Activated CD4-positive, alpha-beta T cell treated with anti-CD3 and anti-CD28 coated beads, Interleukin-2, amount 50 U/mL, for 4 hours (primary cell): ENCODE measurements around the gene CAMK1D.
"Not testable (repeated sequence)": the region's sequence is repeated elsewhere in the genome, so short reads cannot be mapped to it uniquely, and the experiment has no call there.

Experiments
- DNase-seq, 2 experiments: peaks; one replicate each; pipeline ENCODE4 v3.0.0-alpha.2; 2020

The CAMK1D gene

DNA sequence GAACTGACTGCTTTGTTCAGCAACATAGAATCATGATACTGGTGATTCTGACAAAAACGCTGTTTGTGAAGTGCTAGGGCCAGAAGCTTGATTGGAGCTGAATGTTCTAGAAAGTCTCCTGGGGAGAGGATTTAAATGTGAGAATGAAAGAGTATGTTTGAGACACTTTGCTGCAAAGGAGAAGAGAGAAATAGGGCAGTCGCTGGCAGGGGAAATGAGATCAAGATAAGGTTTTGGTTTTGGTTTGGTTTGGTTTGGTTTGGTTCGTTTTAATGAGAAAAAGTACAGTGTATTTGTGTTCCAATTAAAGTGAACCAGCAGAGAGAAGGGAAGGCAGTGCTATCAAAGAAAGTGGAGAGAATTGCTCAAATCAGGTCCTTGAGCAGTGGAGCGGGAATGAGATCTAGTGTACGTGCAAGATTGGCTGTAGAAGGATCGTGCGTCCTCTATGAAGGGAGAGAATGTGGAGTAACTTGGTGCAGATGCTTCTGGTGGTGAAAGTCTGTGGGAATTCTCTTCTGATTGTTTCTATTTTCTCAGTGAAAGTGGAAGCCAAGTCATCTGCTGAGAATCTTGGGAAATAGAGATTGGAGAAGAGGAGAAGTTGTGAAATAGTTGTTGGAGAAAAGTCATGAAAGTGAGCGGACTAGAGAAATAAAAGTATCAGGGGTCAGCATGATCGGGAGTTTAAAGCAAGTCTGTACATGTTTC lies 381.6 kb downstream of the CAMK1D start:
- no peak for DNase-seq

DNA sequence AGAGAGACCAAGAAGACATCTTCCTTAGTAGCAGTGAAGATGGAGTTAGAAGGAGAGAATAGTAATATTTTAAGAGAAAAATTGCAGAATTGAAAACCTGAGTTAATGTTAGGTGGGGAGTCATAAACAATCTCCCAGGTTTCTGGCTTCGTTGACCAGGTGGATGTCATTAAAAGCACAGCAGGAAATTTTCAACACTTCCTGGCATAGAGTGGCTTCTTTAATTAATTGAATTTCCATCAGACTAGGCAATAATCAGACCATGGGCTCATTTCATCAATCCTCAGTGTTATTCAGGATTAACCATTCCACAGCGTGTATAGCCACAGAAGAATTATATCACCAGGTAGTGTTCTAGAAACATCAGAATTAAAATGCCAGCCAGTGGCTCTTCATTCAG lies 383.9 kb downstream of the CAMK1D start:
- no peak for DNase-seq

GRCh38 chr10:12735843-12736462 lies 386.6 kb downstream of the CAMK1D start:
- DNase-seq, result no peak

DNA sequence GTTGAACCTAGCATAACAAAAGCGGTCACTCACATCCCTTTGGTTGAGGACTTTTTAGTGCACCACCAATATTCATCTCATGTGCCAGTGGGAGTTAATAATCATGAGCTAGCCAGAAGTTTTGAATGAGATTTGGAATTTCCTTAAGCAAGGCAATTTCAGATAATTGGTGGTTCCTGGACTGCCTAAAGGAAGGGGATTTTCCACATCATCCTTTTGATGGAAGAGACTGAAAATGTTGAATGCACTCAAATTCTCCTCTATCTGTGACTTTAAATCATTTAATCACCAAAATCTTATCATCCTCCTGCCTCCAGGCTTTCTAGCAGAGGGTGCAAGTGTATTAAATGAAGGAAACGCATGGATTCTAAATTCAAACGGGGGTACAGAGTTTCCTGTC lies 391.5 kb downstream of the CAMK1D start:
- no peak for DNase-seq

GRCh38 chr10:12741360-12741804 lies 392.0 kb downstream of the CAMK1D start:
- DNase-seq, result no peak

- DNase-seq, result no peak
Observed at GRCh38 chr10:12742771-12743170, 393.4 kb downstream of the CAMK1D start.

DNA sequence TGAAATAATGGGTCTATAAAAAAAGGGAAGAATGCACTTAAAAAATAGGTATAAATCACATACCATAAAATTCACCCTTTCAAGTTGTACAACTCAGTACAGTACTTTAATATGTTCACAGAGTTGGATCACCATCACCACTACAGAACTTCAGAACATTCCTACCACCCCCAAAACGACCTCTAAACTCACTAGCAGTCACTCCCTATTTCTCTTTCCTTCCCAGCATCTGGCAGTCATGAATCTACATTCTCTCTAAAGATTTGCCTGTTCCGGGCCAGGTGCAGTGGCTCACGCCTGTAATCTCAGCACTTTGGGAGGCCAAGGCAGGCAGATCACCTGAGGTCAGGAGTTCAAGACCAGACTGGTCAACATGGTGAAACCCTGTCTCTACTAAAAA lies 394.1 kb downstream of the CAMK1D start:
- not testable (repeated sequence) for DNase-seq

- DNase-seq, result no peak
Observed at GRCh38 chr10:12743941-12744340, 394.6 kb downstream of the CAMK1D start.

GRCh38 chr10:12748186-12748585 lies 398.8 kb downstream of the CAMK1D start:
- no peak for DNase-seq

DNA sequence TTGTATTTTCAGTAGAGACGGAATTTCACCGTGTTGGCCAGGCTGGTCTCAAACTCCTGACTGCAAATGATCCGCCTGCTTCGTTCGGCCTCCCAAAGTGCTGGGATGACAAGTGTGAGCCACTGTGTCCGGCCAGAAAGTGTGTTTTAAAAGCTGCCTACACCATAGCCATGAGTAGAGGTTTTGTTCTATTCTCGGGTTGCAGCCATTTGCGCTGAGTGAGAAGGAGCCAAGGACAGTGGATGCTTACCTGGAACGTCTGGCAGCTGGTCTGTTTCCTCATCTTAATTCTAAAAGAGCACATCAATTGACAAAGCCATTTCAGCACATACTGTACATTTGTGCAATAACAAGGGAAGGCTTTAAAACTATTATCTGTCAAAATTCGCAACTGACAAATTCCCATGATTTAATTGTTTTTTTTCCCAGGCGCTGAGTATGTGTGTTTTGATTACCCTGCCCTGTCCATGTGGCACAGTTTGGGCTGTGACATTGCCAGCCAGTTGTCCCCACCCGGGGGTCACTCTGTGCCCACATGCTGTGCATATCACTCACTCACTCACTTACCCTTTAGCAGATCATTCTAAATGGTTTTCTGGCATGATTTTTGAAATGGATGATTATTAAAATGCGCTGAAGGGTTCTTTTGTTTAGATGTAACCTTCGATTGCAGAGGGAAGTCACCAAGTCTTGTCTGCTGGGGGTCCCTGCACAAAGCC lies 400.6 kb downstream of the CAMK1D start:
- DNase-seq, result no peak

DNA sequence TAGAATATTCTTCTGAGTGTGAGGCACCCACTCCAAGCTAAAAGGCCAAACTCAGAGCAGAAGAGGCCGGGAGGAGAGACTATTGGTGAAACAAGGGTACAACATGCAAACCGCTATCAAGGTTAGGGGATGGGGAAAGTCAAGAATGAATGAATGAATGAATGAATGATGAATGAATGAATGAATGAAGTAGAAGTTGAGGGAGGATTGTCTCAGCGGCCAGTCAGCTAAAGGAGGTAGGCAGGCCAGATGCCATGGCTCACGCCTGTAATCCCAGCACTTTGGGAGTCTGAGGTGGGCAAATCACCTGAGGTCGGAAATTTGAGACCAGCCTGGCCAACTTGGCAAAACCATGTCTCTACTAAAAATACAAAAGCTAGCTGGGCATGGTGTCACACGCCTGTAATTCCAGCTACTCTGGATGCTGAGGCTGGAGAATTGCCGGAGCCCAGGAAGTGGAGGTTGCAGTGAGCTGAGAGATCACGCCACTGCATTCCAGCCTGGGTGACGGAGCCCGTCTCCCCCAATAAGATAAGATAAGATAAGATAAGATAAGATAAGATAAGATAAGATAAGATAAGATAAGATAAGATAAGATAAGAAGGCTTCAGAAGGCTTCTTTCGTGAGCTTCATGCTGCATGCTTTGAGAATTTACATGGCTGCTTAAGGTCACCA lies 401.3 kb downstream of the CAMK1D start:
- no peak for DNase-seq

DNA sequence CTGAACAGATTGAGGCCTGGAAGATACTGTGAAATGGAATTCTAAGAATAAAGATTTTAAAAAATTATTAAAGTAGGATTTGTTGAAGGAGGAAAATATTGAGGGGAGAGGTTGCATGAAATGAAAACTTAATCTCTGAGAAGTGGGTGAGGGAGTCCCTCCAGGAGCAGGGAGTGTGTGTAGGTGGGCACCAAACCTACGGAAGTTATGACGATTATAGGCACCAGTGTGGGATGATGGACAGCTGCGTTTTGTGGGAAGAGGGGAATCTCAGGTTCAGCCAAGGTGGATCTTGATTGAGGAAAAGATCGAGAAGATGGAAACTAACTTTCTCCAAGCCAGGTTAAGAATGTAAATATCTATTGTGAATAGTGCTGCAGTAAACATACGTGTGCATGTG lies 405.7 kb downstream of the CAMK1D start:
- no peak for DNase-seq

- DNase-seq, result no peak
Observed at GRCh38 chr10:12757351-12757750, 408.0 kb downstream of the CAMK1D start.

DNA sequence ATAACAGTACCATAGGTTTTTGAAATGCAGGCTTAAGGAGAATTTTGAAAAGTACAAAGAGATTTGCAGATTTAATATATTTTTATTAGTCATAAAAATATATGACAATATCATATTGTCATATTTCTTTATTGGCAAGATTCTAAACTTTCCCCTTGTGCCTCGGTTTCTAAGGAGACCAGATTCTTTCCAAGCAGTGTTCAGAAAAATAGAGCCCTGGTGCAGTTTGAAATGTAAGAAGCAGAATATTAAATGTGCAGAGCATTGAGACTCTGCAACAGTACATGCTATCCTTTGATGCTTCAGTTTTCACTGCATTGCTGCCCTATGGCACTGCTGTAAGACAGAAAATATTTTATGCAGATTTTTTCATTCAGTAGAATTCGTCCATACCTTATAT lies 408.9 kb downstream of the CAMK1D start:
- no peak for DNase-seq

GRCh38 chr10:12766223-12766622 lies 416.9 kb downstream of the CAMK1D start:
- no peak for DNase-seq

DNA sequence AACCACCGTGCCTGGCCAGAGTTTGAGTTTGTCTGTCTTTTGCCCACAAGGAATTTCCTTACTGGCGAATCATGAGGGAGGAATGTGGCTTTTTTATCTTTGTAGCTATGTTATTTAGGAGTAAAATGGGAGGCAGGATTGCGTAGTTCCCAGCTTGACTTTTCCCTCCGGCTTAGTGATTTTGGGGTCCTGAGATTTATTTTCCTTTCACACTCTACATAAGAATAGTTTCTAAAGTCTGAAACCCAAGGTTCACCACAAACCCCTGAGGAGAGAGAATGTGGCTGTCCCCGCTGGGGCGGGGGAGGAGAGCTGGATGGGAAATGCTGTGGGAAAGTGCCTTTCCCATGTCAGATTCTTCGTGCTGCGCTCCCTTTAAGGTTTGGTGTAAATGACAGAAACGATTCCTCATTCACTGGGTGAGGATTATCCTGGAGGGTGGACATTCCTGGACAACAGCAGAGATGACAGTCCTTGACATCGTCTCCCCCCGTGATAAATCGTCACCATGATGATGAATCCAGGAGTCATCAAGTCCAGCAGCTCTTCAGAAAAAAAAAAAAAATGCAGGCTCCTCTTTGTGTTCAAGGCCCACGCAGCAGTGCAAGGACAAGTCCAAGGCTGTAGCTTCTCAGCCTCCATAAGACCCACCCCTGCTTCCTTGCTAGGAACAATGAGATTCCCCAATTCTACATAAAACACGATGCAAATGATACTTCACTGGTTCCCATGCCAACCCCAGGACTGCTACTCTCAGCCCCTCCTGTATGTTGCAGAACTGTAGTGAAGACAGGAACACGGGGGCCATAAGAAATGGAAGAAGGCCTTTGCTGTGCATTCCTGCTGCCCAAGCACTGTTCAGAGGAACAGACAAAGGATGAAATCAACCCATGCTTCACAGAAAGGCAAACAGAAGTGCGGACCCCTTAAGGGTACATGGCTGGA lies 419.1 kb downstream of the CAMK1D start:
- DNase-seq, result no peak

DNA sequence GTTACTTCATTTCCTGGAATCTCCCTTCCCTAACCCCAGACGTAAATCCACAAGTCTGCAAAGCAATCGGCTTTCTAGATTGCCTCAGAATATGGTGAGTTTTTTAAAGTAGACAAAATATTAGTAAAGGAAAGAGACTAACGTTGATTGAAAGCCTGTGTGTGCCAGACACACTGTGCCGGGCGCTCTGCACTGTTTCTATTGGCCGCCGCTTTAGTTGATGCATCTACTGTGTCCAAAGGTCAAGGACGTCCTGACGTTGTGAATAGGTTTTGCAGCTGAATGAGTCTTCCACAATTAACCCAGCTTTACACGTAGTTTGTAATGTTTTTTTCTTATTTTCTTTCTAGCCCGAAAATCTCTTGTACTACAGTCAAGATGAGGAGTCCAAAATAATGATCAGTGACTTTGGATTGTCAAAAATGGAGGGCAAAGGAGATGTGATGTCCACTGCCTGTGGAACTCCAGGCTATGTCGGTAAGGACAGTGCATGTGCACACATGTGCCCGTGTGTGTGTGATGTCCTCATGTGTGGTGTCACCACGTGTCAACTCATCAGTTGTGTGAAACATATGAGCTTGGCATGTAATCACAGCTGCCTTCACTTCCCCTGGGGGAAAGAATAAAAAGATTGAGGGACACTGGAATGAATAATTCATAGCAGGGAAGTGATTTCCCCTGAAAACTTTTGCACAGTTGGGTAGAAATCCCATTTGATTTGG lies 420.1 kb downstream of the CAMK1D start:
- DNase-seq, result no peak

DNA sequence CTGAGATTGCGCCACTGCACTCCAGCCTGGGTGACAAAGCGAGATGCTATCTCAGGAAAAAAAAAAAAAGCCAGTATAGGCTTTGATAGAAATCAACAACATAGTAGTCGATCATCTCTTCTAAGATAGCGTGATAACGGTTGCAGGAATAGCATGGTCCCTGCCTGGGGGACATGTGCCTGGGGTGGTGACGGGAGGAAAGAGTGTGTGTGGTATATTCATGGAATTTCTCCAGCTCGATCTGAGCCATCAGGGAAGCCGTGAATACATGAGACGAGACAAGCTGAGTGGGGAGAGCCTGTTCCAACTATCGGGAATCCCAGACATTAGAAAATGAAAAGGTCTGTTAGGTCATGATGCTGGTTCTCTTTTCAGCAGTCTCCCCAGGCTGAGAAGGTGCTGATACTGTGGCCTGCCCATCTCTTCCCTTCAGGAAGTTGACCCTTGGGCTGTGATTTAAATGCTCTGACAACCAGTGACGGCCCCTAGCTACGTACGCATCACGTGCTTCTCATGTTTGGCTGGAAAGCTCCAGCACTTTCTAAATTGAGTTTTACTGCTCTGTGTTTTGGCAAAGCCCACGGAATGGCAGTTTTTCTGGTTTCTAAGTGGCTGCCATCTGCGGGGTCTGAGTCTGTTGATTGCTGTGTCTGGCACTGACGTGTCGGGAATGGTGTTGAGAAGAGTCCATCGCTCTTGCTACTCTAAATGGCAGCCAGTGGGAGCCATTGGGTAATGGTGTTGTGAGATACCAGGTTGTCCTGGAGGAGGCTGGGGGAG lies 422.8 kb downstream of the CAMK1D start:
- no peak for DNase-seq

DNA sequence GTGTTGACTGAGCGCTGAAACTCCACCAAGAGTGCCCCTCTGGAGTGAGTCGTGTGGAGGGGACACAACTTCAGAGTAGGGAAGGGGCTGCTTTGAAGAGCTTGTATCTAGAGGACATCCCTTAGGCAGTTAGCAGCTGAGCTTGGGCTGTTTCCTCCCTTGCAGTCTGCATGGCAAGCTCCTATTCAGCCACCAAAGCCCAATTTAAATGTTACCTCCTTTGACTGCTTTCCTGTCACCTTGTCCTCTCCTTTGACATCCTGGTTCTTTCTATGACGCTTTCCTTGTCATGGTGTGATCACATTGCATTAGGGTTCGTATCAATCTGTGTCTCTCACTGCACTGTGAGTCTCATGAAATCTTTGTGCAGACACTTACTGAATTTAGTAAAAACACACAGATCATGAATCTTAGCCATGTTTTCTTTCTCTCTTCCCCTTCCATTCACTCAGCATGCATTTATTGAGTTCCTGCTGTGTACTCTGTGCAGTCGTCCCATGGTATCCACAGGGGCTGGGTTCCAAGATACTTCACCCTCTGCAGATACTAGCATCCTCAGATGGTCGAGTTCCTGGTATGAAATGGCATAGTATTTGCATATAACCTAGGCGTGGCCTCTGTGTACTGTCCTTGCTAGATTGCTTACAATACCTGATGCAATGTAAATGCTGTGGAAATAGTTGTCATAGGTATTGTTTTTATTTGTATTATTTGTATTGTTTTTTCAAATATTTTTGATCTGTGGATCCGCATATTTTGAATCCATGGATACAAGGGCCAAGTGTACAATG lies 423.6 kb downstream of the CAMK1D start:
- DNase-seq, result no peak
